H54 (cell line): Measurements from ENCODE around the gene CCSER1.
"Not testable (repeated sequence)": the region's sequence is repeated elsewhere in the genome, so short reads cannot be mapped to it uniquely, and the experiment has no call there.

Experiments
- DNase-seq: peaks from one replicate; pipeline ENCODE4 v3.0.0; 2011; ENCODE audit warnings: low spot score, mixed read lengths; ENCODE audit not compliant: insufficient read length
- FAIRE-seq: peaks from 3 replicates; lab custom pipeline; 2011; peaks lifted over from hg19 to GRCh38; lab: Jason Lieb, UNC
- POLR2A ChIP-seq: IDR thresholded peaks from 2 replicates; pipeline ENCODE4 v1.6.1; 2011; ENCODE audit warnings: low read depth, mild to moderate bottlenecking, low read length

CCSER1 gene

GRCh38 chr4:91222014-91222413 lies 1094.8 kb downstream of the CCSER1 start:
- TF ChIP-seq POLR2A: no peak
- FAIRE-seq: no peak
- no peak for DNase-seq

DNA sequence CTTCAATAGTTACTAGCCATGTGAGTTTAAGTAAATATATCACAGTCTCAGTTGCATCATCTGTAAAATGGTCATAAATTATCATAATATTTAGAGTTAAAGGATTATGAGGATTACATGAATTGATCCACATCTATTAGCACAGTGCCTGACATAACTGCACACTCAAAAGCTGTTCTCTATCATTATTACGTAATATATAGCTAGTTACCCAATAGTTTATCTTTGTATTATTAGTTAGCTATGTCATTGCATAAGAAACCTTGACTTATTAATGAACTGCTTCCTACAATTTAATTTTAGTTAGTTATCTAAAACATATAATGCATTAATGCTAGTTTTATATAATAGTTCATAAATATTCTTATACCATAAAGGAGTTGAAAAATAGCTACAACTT lies 1099.7 kb downstream of the CCSER1 start:
- no peak for DNase-seq
- no peak for FAIRE-seq
- no peak for TF ChIP-seq POLR2A

DNA sequence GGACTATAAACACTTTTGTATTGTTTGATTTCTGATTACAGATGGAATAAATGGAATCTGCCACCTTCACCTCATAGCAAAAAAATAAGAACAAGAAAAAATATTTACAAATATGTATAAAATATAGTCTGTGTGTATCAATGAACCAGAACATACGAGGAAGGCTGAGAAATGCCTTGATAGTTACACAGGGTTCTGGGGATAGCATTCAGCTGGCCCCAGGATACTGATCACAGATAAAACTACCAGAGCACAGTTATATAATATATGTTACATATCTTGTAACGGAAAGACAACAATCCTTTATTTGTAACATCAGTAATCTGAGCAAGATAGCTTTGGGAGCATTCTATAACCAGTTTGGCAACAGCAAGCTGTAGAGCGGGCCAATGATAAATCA lies 1101.5 kb downstream of the CCSER1 start:
- no peak for TF ChIP-seq POLR2A
- FAIRE-seq: no peak
- DNase-seq: no peak

DNA sequence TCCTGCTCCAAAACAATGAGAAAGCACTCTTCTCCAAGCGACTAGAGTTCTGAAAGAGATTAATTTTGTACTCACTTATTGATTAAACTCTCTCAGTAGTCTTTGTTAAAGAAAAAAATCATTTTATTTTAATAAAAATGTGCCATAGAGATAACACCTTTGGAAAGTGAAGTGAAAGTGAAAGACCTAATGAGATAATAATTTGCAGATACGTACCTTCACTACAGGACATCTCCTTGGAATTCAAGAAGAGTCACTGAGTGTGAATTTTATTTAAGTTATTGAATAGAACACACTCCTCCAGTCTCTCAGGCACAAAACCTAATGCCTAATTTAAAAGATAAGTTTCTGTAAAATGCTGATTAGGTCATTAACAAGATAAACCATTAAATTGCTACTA lies 1106.0 kb downstream of the CCSER1 start:
- TF ChIP-seq POLR2A: no peak
- DNase-seq (no peak), FAIRE-seq (no peak)

DNA sequence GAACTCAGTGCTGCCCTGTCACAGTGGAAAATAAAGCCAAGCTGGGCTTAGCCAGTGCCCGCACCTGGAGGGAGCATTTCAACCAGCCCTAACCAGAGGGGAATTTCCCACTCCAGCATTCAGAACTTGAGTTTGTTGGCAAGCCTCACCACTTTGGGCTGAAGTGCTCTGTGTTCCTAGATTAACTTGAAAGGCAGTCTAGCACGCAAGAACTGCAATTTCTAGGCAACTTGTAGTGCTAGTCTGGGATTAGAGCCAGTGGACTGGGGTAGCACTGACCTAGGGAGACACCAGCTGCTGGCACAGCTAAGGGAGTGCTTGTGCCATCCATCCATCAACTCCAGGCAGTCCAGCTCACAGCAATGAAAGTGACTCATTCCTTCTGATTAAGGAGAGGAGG lies 1115.9 kb downstream of the CCSER1 start:
- peak; percentile 93 for FAIRE-seq

GRCh38 chr4:91256043-91256442 lies 1128.8 kb downstream of the CCSER1 start:
- FAIRE-seq (no peak), DNase-seq (no peak)

More for the DNA sequence above, 1115.9 kb downstream of the CCSER1 start:
- TF ChIP-seq POLR2A: no peak
- DNase-seq: peak; percentile 4

DNA sequence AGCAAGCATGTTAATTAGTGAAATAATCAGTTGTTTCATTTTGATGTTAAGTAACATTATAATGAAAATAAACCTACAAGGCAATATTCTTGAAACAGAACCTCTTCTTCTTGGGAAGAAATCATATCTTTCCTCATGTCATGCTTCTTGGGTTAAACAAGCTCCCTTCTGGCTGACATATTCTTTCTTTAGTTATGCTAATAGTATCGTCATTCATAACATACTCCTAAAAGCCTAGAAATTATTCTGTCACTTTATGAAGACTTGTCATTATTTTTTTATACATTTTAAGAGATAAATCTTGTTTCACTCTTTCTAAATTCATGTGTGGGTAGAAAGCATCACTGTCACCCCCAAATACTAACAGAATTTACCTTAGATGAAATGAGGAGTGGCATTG lies 1129.6 kb downstream of the CCSER1 start:
- DNase-seq (no peak), FAIRE-seq (no peak)
- no peak for TF ChIP-seq POLR2A

More at GRCh38 chr4:91256043-91256442, 1128.8 kb downstream of the CCSER1 start:
- no peak for TF ChIP-seq POLR2A

- no peak for TF ChIP-seq POLR2A
- FAIRE-seq (no peak), DNase-seq (no peak)
Measured at GRCh38 chr4:91257721-91258120, 1130.5 kb downstream of the CCSER1 start.

DNA sequence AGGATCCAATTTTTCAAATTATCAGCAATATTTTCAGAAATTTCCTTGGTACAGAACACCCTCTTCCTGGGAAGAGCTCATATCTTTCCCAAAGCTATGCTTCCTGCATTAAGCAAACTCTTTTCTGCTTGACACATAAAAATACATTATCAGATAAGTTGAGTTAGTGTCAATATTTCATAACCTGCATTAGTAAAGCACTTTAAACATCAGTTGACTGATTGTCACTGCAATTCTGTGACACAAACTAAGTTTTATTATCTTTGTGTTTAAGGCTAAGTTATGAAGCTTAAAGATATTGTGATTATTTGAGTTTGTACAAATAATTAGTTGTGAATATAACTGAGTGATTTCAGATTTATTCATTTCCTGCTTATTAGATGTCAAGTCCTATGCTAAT lies 1131.1 kb downstream of the CCSER1 start:
- no peak for DNase-seq
- no peak for FAIRE-seq
- no peak for TF ChIP-seq POLR2A

GRCh38 chr4:91267543-91267942 lies 1140.3 kb downstream of the CCSER1 start:
- no peak for DNase-seq
- FAIRE-seq: no peak
- no peak for TF ChIP-seq POLR2A

GRCh38 chr4:91268481-91268880 lies 1141.3 kb downstream of the CCSER1 start:
- FAIRE-seq: not testable (repeated sequence)

GRCh38 chr4:91268913-91269312 lies 1141.7 kb downstream of the CCSER1 start:
- no peak for TF ChIP-seq POLR2A
- DNase-seq: no peak
- no peak for FAIRE-seq

More at GRCh38 chr4:91268481-91268880, 1141.3 kb downstream of the CCSER1 start:
- not testable (repeated sequence) for DNase-seq

DNA sequence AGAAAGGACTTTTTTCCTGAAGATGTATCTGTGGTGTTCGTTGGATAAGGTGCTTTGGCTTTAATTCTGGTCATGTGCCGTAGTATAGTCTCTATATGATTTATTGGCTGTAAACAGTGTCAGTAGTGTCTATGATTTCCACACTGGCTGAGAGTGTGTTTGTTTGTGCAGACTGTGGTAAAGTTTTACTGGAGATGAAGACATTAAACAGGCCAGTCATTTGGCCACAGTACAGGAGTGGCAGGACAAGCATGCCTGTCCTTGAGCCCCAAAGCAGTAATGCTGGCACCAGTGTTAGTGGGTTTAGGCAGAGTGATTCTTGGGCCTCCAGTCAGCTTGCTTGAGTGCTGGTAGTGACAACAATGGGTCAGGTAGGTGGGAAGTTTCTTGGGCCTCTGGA lies 1152.7 kb downstream of the CCSER1 start:
- no peak for TF ChIP-seq POLR2A
- no peak for FAIRE-seq
- no peak for DNase-seq

DNA sequence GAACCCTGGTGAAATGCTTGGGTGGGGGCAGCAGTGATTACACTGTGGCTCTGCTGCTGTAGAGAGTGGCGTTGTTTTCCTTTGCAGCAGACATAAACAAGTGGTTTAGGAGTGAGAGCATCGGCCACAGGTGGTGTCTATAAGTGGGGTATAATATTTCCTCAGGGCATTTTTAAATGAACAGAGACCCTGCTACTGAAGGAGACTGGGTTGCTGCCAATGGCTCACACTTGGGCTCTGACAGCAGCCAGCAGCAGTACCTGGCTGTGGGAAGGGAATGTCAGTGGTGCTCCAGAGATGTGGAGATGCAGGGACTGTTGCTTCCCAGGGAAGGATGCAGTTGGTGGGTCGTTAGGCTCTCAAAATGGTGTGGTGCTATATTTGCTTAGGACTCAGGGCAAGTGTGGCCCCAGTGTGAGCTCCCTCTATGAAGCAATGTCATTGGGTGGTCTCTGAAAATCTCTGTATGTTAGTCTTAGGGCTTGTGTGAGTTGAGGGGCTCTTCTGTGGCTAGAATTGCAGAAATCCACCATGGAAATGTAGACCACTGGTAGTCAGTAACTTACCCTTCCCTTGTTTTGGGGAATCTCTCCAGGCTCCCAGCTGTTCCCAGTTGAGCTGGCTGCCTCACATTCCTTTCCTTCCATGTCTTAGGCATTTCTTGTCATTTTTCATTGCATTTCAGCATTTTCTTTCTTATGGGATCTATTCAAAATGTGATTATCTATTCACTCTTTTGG lies 1153.5 kb downstream of the CCSER1 start:
- DNase-seq (no peak), FAIRE-seq (no peak)
- no peak for TF ChIP-seq POLR2A

GRCh38 chr4:91282217-91282616 lies 1155.0 kb downstream of the CCSER1 start:
- TF ChIP-seq POLR2A: no peak
- FAIRE-seq (no peak), DNase-seq (no peak)

- TF ChIP-seq POLR2A: no peak
- DNase-seq: no peak
- no peak for FAIRE-seq
Measured at GRCh38 chr4:91283726-91284230, 1156.6 kb downstream of the CCSER1 start.
